IgD-negative memory B cell (primary cell): ENCODE measurements around the gene TP53INP2. TPM values are rescaled to one million over a fixed set of nuclear protein-coding genes. Genes with fewer than 3 reads are reported as not detected.

Source experiments
- H3K27ac Mint-ChIP-seq, 3 donors: one replicate each; pipeline ENCODE4 v1.8.0; 2020 to 2022; ENCODE audit warnings: mild to moderate bottlenecking in 3 of 3, mixed read lengths in 3 of 3, moderate library complexity in 1 of 3
- H3K27me3 Mint-ChIP-seq: one replicate; pipeline ENCODE4 v1.8.0; 2021; ENCODE audit warnings: mixed read lengths
- H3K36me3 Mint-ChIP-seq: one replicate; pipeline ENCODE4 v1.8.0; 2020; ENCODE audit warnings: mild to moderate bottlenecking, mixed read lengths
- H3K4me1 Mint-ChIP-seq, 3 donors: one replicate each; pipeline ENCODE4 v1.8.0; 2020 to 2022; ENCODE audit warnings: mixed read lengths in 3 of 3, mild to moderate bottlenecking in 1 of 3
- H3K4me3 Mint-ChIP-seq, 4 donors: one replicate each; pipeline ENCODE4 v1.8.0; 2020 to 2022; ENCODE audit warnings: mild to moderate bottlenecking in 4 of 4, mixed read lengths in 4 of 4, moderate library complexity in 3 of 4
- H3K9me3 Mint-ChIP-seq, 3 donors: one replicate each; pipeline ENCODE4 v1.8.0; 2020 to 2021; ENCODE audit warnings: mixed read lengths in 3 of 3, mild to moderate bottlenecking in 1 of 3
- polyA plus RNA-seq: library from polyadenylated mRNA; unstranded; fragments of 300-500 nt; fragmentation: Illumina TruSeq; gene quantifications from one replicate; pipeline ENCODE4 v1.2.3, GENCODE V29; 2021

Gene TP53INP2
- polyA plus RNA-seq, 1 donor from 2014 or later, result 1.3 TPM

DNA sequence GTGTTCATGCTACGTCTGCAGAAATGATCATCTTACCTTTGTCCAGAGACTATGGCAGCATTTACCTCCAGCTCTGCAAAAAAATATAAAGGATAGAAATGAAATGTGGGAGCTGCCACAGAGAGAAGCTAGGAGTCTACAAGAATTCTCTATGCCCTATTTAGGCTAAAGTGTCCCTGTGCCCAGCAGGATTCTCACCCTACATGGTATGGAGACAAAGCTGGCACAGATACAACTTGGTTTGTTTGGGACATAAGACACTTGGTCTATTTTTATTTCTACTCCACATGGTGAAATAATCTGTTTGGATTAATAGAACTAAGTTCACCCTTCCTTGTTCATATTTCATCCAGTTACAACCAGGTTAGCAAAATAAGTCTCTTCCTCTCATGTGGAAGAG is 28.4 kb downstream of the TP53INP2 start:
- Mint-ChIP-seq H3K4me1 (peaks cover 0 to 3% (median 0%) of the 10 kb centered on the region in 3 donors), H3K9me3 (no peaks in the 10 kb centered on the region), H3K27me3 (no peaks in the 10 kb centered on the region), H3K27ac (peak overlapping the region in 1 of 3 donors; percentile 41), H3K36me3 (peaks cover 3% of the 10 kb centered on the region), H3K4me3 (no peak overlapping the region)

DNA sequence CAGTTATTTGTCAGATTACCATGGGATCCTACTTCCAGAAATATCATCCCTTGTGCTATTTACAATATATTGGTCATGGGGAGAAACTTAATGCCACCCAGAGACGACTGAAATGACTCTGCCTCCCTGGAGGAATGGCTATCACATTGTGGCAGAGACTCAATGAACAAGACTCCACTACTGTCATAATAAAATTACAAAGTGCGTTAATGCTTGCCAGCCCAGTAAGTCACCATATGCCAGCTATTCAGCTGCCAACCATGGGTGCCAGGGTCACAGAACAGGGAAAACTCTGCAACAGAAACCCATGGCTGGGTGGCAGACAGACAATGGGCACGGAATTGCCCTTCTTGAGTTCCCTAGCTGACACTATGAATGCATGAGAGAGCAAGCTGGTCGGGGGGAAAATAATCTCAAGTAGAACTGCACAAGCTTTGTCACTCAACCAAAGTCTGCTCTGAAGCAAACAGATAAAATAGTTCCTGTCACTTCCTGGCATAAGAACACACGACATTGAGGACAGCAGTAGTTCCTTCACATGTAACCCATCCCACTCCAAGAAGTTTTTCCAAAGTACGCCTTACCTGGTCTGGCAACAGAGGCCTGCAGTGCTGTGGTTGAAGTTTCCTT is 32.1 kb downstream of the TP53INP2 start:
- peak overlapping the region in 1 of 3 donors; percentile 39 for H3K27ac Mint-ChIP-seq

DNA sequence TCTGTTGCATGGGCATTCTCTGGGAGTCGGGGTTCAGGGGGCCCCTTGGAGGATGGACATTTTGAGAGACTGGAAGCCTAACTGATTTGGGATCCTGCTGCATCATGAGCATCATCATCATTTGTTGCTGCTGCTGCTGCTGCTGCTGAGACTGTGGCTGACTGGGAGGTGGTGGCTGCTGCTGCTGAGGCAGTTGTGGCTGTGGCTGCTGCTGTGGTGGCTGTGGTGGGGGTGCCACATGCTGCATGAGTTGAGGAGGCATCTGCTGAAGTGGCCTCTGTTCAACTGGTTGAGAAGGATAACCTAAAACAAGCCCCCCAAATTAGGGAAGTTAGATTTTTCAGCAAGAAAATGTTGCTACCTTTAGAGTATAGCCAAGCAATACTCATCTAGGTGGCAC is 38.9 kb downstream of the TP53INP2 start:
- peaks cover 8% of the 10 kb centered on the region for H3K36me3 Mint-ChIP-seq
- no peaks in the 10 kb centered on the region for H3K27me3 Mint-ChIP-seq
- H3K9me3 Mint-ChIP-seq, result no peaks in the 10 kb centered on the region
- no peak overlapping the region for H3K4me3 Mint-ChIP-seq
- H3K27ac Mint-ChIP-seq, result no peak overlapping the region
- peaks cover 0 to 2% (median 0%) of the 10 kb centered on the region in 3 donors for H3K4me1 Mint-ChIP-seq

More for the DNA sequence above, 32.1 kb downstream of the TP53INP2 start:
- Mint-ChIP-seq H3K4me3 (no peak overlapping the region), H3K9me3 (no peaks in the 10 kb centered on the region), H3K27me3 (no peaks in the 10 kb centered on the region), H3K4me1 (peaks cover 0 to 5% (median 0%) of the 10 kb centered on the region in 3 donors), H3K36me3 (peaks cover 7% of the 10 kb centered on the region)

DNA sequence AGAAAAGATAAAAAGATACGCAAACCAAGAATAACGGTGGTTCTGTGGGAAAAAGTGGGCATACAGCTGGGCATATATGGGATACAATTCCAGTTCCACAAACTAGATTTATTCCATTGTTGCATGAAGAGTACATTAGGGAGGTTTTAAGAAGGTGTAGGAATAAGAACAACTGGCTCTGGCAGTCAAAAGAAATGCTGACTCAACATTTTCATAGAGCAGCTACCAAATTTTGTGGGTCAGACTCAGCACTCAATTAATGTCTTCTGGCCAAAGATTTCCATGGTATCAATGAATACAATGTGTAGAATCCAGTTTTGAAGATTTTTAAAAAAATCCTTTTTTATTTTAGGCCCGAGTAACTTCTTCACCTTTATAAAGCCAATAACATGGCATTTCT is 40.2 kb downstream of the TP53INP2 start:
- Mint-ChIP-seq H3K4me1 (peaks cover 0 to 2% (median 0%) of the 10 kb centered on the region in 3 donors), H3K27ac (no peak overlapping the region), H3K36me3 (peaks cover 8% of the 10 kb centered on the region), H3K27me3 (no peaks in the 10 kb centered on the region), H3K4me3 (no peak overlapping the region), H3K9me3 (no peaks in the 10 kb centered on the region)

DNA sequence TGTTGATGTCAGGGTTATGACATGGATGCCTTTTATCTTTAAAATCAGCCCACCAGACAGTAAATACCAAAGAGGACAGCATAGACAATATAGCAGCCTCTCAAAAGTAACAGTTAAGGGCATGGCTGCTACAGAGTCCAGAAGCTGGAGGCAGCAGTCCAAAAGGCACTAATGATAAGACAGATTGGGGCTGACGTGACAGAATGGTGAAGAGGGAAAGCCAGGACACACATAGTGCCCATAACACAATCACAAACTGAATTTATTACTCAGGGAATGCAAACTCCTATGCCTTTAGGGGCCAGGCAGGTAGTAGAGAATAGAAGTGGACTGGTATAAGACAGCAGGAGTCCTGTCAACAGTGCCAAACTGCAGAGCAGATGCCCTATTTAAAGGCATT is 40.7 kb downstream of the TP53INP2 start:
- peaks cover 10% of the 10 kb centered on the region for H3K36me3 Mint-ChIP-seq
- no peaks in the 10 kb centered on the region for H3K27me3 Mint-ChIP-seq
- no peak overlapping the region for H3K27ac Mint-ChIP-seq
- H3K9me3 Mint-ChIP-seq, result no peaks in the 10 kb centered on the region
- peaks cover 0 to 2% (median 0%) of the 10 kb centered on the region in 3 donors for H3K4me1 Mint-ChIP-seq
- no peak overlapping the region for H3K4me3 Mint-ChIP-seq

DNA sequence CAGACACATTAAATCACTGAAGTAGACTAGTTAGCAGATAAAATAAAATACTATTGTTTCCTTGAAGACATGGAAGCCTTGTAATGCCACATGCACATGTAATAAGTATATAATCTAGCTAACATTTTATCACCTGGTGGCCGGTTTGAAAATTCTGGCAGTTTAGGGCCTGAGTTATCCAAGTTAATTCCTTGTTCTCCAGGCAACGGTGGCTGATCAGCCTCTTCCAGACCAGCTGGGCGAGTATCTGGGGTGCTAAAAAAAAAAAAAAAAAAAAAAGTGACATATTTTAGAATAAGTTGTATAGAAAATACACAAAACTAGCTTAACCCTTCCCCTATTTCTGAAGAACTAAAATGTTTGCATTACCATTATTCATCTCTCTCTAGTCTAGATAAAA is 42.5 kb downstream of the TP53INP2 start:
- Mint-ChIP-seq H3K4me3 (no peak overlapping the region), H3K27me3 (no peaks in the 10 kb centered on the region), H3K36me3 (peaks cover 9% of the 10 kb centered on the region), H3K4me1 (peaks cover 0 to 1% (median 0%) of the 10 kb centered on the region in 3 donors), H3K9me3 (no peaks in the 10 kb centered on the region), H3K27ac (no peak overlapping the region)

DNA sequence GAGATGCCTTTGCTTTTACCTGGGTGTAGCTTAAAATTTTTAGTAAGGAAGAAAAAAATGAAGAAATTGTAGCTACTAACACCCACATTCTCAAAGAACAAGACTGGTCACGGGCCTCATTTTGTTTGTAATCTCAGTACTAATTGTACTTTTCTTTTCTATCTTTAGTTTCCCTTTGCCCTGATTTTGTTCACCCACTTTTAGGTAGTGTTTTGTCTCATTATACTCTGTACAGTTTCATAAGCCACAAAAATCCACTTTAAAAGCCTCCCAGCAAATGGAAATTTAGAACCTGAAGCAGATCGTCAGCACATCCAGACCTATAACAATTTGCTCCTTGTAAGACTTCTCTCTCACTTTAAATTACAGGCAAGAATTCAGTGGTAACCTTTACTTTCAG is 43.3 kb downstream of the TP53INP2 start:
- H3K27me3 Mint-ChIP-seq, result no peaks in the 10 kb centered on the region
- peaks cover 9% of the 10 kb centered on the region for H3K36me3 Mint-ChIP-seq
- no peak overlapping the region for H3K4me3 Mint-ChIP-seq
- no peaks in the 10 kb centered on the region for H3K9me3 Mint-ChIP-seq
- peaks cover 0 to 1% (median 0%) of the 10 kb centered on the region in 3 donors for H3K4me1 Mint-ChIP-seq
- H3K27ac Mint-ChIP-seq, result no peak overlapping the region

DNA sequence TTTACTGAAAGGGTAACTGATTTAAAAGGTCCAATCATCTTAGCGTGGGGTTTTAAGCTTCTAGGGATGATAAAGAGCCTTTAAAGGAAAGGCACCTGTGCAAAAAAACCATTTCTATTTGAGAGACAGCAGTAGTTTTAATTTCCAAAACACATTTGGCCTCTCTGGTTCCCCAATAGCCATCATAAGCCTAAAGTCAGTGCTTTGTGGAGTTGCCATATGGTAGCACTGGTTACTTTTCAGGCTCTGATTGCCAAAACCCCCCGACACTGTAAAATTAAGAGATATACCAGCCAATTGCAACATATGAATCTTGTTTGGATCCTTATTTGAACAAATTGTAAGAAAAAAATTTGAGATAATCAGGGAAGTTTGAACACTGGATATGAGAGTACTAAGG is 44.6 kb downstream of the TP53INP2 start:
- Mint-ChIP-seq H3K36me3 (peaks cover 6% of the 10 kb centered on the region), H3K27ac (no peak overlapping the region), H3K4me3 (no peak overlapping the region), H3K9me3 (no peaks in the 10 kb centered on the region), H3K4me1 (peaks cover 0 to 1% (median 0%) of the 10 kb centered on the region in 3 donors), H3K27me3 (no peaks in the 10 kb centered on the region)

DNA sequence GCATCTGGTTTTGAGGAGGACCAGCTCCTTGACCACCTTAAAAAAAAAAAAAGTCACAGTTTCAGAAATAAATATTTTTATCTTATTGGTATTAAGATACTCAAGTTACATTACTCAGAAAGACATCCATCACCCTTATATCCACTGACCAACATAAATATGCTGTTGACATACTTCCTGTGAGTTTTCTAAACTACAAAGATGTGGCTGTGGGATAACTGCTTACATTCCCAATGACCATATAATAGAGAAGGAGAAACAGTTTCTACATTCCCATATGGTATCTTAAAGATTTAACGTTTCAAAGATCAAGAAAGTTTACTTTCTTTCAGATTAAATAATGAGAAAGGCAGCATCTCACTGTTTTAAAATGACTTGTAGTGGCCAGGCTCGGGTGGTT is 46.3 kb downstream of the TP53INP2 start:
- H3K27ac Mint-ChIP-seq, result no peak overlapping the region
- H3K9me3 Mint-ChIP-seq, result no peaks in the 10 kb centered on the region
- peaks cover 9% of the 10 kb centered on the region for H3K36me3 Mint-ChIP-seq
- H3K4me3 Mint-ChIP-seq, result no peak overlapping the region
- H3K4me1 Mint-ChIP-seq, result peaks cover 0 to 1% (median 0%) of the 10 kb centered on the region in 3 donors
- H3K27me3 Mint-ChIP-seq, result no peaks in the 10 kb centered on the region

DNA sequence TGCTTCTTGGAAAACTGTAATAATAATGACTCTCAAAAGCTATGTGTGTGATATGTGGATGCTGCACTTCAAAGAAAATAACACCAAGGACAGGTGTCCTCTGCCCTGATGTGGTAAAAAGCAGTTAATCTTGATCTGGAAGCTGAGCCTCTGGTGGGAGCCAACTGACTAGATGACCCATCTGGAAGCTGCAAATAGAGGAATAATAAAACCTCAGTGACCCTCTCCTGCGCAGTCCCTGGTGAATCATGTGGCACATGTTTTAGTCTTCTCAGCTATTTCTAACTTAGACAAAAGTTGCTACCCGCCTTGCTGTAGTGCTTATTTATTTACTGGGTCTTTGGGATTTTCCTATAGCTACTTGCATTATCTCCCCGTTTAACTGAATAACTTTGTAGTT is 47.3 kb downstream of the TP53INP2 start:
- Mint-ChIP-seq H3K4me1 (peaks cover 0 to 1% (median 0%) of the 10 kb centered on the region in 3 donors), H3K27ac (peak overlapping the region in 1 of 3 donors; percentile 9), H3K27me3 (no peaks in the 10 kb centered on the region), H3K9me3 (no peaks in the 10 kb centered on the region), H3K36me3 (peaks cover 9% of the 10 kb centered on the region), H3K4me3 (no peak overlapping the region)

DNA sequence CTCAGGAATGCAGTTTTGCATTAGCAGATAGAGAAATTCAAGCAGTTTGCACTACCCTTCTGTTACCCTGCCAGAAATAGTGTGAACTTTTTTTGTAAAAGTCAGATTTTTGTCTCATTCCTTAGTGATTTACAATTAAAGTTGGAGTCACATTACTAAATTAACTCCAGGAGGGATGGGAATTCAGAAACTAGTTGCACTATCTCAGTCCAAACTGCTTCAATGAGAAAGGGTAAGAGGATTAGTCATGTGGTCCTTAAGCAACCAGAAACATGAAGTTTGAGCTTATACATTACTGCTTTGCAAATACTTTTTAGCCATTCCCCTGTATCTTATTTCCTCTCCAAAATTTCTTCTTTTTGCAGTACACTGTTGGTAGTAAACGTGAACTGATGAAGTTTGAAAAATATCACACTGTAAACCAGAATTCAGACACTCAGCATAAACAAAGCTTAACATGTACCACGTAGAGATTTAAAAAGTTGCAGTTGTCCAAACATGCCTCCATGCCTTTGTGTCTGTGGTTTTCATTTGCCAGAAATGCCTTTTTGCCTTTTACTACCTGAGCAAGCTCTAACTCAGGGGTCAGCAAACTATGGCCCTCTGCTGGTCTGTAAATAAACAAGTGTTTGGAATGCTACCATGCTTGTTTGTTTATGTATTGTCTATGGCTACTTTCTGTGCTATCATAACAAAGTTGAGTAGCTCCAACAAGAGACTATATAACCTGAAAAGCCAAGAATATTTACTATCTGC is 49.7 kb downstream of the TP53INP2 start:
- H3K9me3 Mint-ChIP-seq, result no peaks in the 10 kb centered on the region
- peaks cover 15% of the 10 kb centered on the region for H3K36me3 Mint-ChIP-seq
- peaks cover 0 to 1% (median 0%) of the 10 kb centered on the region in 3 donors for H3K4me1 Mint-ChIP-seq
- H3K4me3 Mint-ChIP-seq, result no peak overlapping the region
- H3K27ac Mint-ChIP-seq, result no peak overlapping the region
- no peaks in the 10 kb centered on the region for H3K27me3 Mint-ChIP-seq

DNA sequence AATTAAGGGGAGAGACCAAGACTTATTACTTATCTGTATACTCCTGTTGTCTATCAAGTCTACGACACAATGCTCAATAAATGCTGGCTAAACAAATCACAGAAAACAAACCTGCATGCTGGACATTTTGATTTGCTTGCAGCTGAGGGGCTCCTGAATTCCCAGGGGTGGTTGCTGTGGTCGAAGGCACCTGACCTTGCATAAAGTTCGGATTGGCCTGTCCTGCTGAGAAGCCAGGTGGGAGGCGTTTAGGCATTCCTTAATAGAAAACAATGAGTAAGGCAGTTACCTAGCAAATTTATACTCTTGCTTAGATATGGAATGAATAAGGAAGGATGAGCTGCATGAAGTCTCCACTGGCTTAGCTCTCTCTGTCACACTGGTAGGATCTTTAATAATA is 50.5 kb downstream of the TP53INP2 start:
- no peaks in the 10 kb centered on the region for H3K9me3 Mint-ChIP-seq
- H3K36me3 Mint-ChIP-seq, result peaks cover 18% of the 10 kb centered on the region
- H3K27me3 Mint-ChIP-seq, result no peaks in the 10 kb centered on the region
- peaks cover 0 to 1% (median 0%) of the 10 kb centered on the region in 3 donors for H3K4me1 Mint-ChIP-seq
- no peak overlapping the region for H3K27ac Mint-ChIP-seq
- H3K4me3 Mint-ChIP-seq, result no peak overlapping the region

DNA sequence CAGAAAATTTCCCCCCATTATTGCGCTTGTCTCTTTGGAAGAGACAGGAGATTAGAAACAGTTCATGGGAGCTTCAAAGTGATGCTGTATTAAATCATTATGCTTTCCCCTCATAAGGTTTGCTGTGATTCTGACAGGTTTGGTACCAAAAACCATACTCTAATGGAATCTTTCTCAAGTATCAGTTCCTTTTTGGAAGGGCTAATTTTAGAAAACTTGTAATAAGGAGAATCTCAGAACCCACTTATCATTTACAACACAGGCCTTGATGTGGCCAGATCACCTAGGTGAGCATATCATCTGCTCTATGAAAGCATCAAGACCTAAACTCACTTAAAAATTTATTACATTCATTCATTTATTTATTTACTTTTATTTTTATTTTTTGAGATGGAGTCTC is 51.2 kb downstream of the TP53INP2 start:
- Mint-ChIP-seq H3K27me3 (no peaks in the 10 kb centered on the region), H3K4me3 (no peak overlapping the region), H3K36me3 (peaks cover 15% of the 10 kb centered on the region), H3K9me3 (no peaks in the 10 kb centered on the region), H3K4me1 (peaks cover 0 to 1% (median 0%) of the 10 kb centered on the region in 3 donors), H3K27ac (no peak overlapping the region)

DNA sequence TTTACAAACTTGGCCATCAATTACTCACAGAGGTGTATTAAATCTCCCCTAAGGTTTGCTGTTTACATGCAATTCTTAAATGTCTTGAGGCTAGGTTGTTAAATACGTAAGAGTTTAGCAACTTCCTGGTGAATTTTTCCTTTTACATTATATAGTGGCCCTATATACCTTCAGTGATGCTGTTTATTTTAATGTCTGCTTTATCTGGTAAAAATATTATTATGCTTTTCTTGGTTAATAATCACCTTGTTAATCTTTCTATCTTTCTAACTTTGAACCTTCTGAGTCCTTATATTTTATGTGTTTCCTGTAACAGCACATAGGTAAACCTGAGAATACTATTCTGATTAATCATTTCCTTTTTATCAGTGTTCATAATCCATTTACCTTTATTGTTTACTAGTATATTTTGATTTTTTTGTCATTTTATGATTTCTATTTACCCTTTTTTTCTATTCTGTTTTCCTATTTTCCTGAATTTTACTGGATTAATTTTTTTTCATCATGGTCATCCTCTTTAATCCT is 57.9 kb downstream of the TP53INP2 start:
- peaks cover 13% of the 10 kb centered on the region for H3K36me3 Mint-ChIP-seq

More for the DNA sequence above, 57.9 kb downstream of the TP53INP2 start:
- Mint-ChIP-seq H3K9me3 (no peaks in the 10 kb centered on the region), H3K27me3 (no peaks in the 10 kb centered on the region), H3K4me3 (no peak overlapping the region), H3K27ac (no peak overlapping the region), H3K4me1 (no peaks in the 10 kb centered on the region)
